Measurements from ENCODE around the gene ANXA11.

ANXA11 gene

GRCh38 chr10:80187465-80188409, 17.6 kb downstream of the ANXA11 start:
- no peak for DNase-seq (ENCODE audit: low spot score)

GRCh38 chr10:80187060-80187459, 18.3 kb downstream of the ANXA11 start:
- DNase-seq (ENCODE audit: low spot score): no peak

- DNase-seq (ENCODE audit: low spot score): no peak
Observed at GRCh38 chr10:80186364-80187012, 18.8 kb downstream of the ANXA11 start.

- no peak for DNase-seq (ENCODE audit: low spot score)
Observed at GRCh38 chr10:80185578-80186299, 19.6 kb downstream of the ANXA11 start.

GRCh38 chr10:80184291-80184690, 21.0 kb downstream of the ANXA11 start:
- DNase-seq (ENCODE audit: low spot score): no peak

GRCh38 chr10:80183436-80183835, 21.9 kb downstream of the ANXA11 start:
- DNase-seq (ENCODE audit: low spot score): no peak

- no peak for DNase-seq (ENCODE audit: low spot score)
Observed at GRCh38 chr10:80182986-80183385, 22.4 kb downstream of the ANXA11 start.

- DNase-seq (ENCODE audit: low spot score): no peak
Observed at GRCh38 chr10:80177781-80178636, 27.3 kb downstream of the ANXA11 start.

- no peak for DNase-seq (ENCODE audit: low spot score)
Observed at GRCh38 chr10:80176526-80176925, 28.8 kb downstream of the ANXA11 start.

- DNase-seq (ENCODE audit: low spot score): no peak
Observed at GRCh38 chr10:80174641-80175395, 30.5 kb downstream of the ANXA11 start.

- DNase-seq (ENCODE audit: low spot score): no peak
Observed at GRCh38 chr10:80173466-80173865, 31.9 kb downstream of the ANXA11 start.

GRCh38 chr10:80172896-80173295, 32.4 kb downstream of the ANXA11 start:
- DNase-seq (ENCODE audit: low spot score): no peak

GRCh38 chr10:80171248-80171660, 34.1 kb downstream of the ANXA11 start:
- no peak for DNase-seq (ENCODE audit: low spot score)

- no peak for DNase-seq (ENCODE audit: low spot score)
Observed at GRCh38 chr10:80170641-80171040, 34.7 kb downstream of the ANXA11 start.

GRCh38 chr10:80170026-80170425, 35.3 kb downstream of the ANXA11 start:
- no peak for DNase-seq (ENCODE audit: low spot score)

- DNase-seq (ENCODE audit: low spot score): no peak
Observed at GRCh38 chr10:80168679-80169380, 36.5 kb downstream of the ANXA11 start.

- no peak for DNase-seq (ENCODE audit: low spot score)
Observed at GRCh38 chr10:80168162-80168511, 37.2 kb downstream of the ANXA11 start.

- DNase-seq (ENCODE audit: low spot score): no peak
Observed at GRCh38 chr10:80167471-80168161, 37.7 kb downstream of the ANXA11 start.

- no peak for DNase-seq (ENCODE audit: low spot score)
Observed at GRCh38 chr10:80166581-80167470, 38.5 kb downstream of the ANXA11 start.
